GM19452 (cell line): Measurements from ENCODE around the gene CYP27C1.
"Not testable (repeated sequence)": the region's sequence is repeated elsewhere in the genome, so short reads cannot be mapped to it uniquely, and the experiment has no call there.

Source experiments
- ATAC-seq: cut with Tn5 transposase; IDR thresholded peaks from one replicate; pipeline ENCODE4 v1.9.1; 2021; ENCODE audit not compliant: unreplicated experiment

Gene CYP27C1

GRCh38 chr2:127224135-127224534 lies 4.0 kb upstream of the CYP27C1 start:
- ATAC-seq = not testable (repeated sequence)

GRCh38 chr2:127220768-127221527 lies 849 bp upstream of the CYP27C1 start:
- ATAC-seq = no peak

- ATAC-seq = no peak
Observed at GRCh38 chr2:127219171-127220070, 678 bp downstream of the CYP27C1 start.

GRCh38 chr2:127218812-127219170 lies 1.3 kb downstream of the CYP27C1 start:
- no peak for ATAC-seq

- ATAC-seq = no peak
Observed at GRCh38 chr2:127217470-127218325, 2.4 kb downstream of the CYP27C1 start.

- ATAC-seq = no peak
Observed at GRCh38 chr2:127216593-127216992, 3.5 kb downstream of the CYP27C1 start.

- no peak for ATAC-seq
Observed at GRCh38 chr2:127216095-127216494, 4.0 kb downstream of the CYP27C1 start.

- ATAC-seq = not testable (repeated sequence)
Observed at GRCh38 chr2:127214201-127214600, 5.9 kb downstream of the CYP27C1 start.

GRCh38 chr2:127208313-127208712 lies 11.8 kb downstream of the CYP27C1 start:
- ATAC-seq = no peak

GRCh38 chr2:127205218-127206125 lies 14.6 kb downstream of the CYP27C1 start:
- ATAC-seq = no peak

GRCh38 chr2:127201452-127201851 lies 18.6 kb downstream of the CYP27C1 start:
- no peak for ATAC-seq

- ATAC-seq = no peak
Observed at GRCh38 chr2:127200962-127201361, 19.1 kb downstream of the CYP27C1 start.

GRCh38 chr2:127199223-127199622 lies 20.9 kb downstream of the CYP27C1 start:
- ATAC-seq = no peak

- ATAC-seq = peak; percentile 91
Observed at GRCh38 chr2:127197475-127198385, 22.4 kb downstream of the CYP27C1 start.

GRCh38 chr2:127196998-127197397 lies 23.1 kb downstream of the CYP27C1 start:
- ATAC-seq = no peak

- no peak for ATAC-seq
Observed at GRCh38 chr2:127196549-127196948, 23.6 kb downstream of the CYP27C1 start.

- no peak for ATAC-seq
Observed at GRCh38 chr2:127195140-127196074, 24.7 kb downstream of the CYP27C1 start.

- no peak for ATAC-seq
Observed at GRCh38 chr2:127194447-127194846, 25.7 kb downstream of the CYP27C1 start.
